Measurements from ENCODE around the gene SLC17A5. TPM values are rescaled to one million over a fixed set of nuclear protein-coding genes. Genes with fewer than 3 reads are reported as not detected.
"Not testable (repeated sequence)": the region's sequence is repeated elsewhere in the genome, so short reads cannot be mapped to it uniquely, and the experiment has no call there.

SLC17A5 gene
- total and polyA plus RNA-seq, 12 donors: 1.5 to 20.3 (median 12.8) TPM

DNA sequence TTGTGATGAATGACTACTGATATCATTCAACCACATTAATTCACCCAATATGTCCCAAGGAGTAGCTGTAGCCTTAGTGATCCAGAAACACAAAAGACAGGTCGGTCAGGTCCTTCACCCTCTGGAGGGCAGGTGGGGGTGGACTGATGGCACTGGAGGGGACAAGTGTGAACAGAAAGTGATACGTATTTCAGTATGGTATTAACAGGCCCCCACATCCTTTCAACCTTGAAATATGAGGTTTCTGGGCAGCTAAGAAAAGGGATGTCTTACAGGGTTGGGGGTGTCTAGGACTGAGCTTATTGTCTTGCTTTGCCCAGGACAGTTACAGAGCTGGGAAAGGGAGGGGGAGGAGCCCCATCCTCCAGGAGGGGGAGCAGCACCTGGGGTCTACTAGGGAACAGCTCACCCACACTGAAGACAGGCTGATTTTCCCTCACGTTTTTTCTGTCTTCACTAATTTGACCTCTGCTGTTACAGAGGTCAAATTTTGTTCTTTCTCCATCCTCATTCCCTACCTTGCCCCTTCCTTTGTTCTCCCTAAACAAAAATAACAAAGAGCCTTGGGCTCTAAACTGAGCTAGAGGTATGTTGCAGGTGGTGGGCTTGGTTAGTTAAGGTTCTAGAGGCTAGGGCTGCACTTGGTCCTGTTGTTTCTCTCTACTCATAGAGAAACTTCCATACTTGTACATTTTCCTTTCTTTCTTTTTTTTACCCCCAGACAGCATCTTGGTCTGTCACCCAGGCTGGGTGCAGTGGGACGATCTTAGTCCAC is 95.0 kb downstream of the SLC17A5 start:
- H3K36me3 ChIP-seq (replicated peaks in 1 of 2): no peaks in the 10 kb centered on the region
- intact Hi-C loops (cut with DNase I): no loop called here
- no peaks in the 10 kb centered on the region for H3K4me1 ChIP-seq (replicated peaks in 1 of 2)
- TF ChIP-seq, protein P1, sequence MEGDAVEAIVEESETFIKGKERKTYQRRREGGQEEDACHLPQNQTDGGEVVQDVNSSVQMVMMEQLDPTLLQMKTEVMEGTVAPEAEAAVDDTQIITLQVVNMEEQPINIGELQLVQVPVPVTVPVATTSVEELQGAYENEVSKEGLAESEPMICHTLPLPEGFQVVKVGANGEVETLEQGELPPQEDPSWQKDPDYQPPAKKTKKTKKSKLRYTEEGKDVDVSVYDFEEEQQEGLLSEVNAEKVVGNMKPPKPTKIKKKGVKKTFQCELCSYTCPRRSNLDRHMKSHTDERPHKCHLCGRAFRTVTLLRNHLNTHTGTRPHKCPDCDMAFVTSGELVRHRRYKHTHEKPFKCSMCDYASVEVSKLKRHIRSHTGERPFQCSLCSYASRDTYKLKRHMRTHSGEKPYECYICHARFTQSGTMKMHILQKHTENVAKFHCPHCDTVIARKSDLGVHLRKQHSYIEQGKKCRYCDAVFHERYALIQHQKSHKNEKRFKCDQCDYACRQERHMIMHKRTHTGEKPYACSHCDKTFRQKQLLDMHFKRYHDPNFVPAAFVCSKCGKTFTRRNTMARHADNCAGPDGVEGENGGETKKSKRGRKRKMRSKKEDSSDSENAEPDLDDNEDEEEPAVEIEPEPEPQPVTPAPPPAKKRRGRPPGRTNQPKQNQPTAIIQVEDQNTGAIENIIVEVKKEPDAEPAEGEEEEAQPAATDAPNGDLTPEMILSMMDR (IDR thresholded peaks at IDR 0.05): no peak
- no peak for TF ChIP-seq POLR2A (IDR thresholded peaks at IDR 0.05)
- DNase-seq: no peak
- 78 to 80% (median 78%) methylated on average over 4 of the region's 4 CpGs for WGBS, 4 donors
- H3K27me3 ChIP-seq: no peaks in the 10 kb centered on the region
- H3K27ac ChIP-seq: no peak overlapping the region
- no peaks in the 10 kb centered on the region for H3K9me3 ChIP-seq (replicated peaks in 1 of 3)
- H3K4me3 ChIP-seq: no peak overlapping the region

DNA sequence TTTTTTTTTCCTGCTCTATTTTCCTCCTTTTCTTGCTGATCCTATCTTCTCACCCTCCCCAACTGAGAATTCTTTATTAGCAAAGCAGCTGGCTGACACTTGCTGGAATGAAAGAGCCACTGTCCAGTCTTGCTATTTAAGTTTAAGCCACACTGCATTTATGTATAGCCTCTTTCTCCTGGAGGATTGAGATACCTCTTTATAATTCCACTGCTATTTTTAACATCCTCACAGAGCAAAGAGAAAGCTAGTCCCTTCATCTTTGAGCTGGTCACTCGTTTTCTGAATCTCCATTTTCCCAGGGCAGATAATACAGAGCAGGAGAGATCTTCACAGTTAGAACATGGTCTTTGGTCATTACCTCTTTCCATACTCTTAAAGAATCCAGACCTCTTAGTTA is 97.0 kb downstream of the SLC17A5 start:
- 46 to 53% (median 51%) methylated on average over 1 of the region's 1 CpG for WGBS, 4 donors

DNA sequence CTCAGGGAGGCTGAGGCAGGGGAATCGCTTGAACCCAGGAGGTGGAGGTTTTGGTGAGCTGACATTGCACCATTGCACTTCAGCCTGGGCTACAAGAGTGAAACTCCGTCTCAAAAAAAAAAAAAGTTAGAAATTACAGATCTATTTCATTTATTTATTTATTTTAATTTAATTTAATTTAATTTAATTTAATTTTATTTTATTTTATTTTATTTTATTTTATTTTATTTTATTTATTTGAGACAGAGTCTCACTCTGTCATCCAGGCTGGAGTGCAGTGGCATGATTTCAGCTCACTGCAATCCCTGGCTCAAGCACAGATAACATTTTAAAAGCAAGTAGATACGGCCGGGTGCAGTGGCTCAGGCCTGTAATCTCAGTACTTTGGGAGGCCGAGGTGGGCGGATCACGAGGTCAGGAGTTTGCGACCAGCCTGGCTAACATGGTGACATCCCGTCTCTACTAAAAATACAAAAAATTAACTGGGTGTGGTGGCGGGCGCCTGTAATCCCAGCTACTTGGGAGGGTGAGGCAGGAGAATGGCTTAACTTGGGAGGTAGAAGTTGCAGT is 98.3 kb downstream of the SLC17A5 start:
- H3K4me3 ChIP-seq; H3K27ac ChIP-seq; H3K27me3 ChIP-seq; DNase-seq; H3K36me3 ChIP-seq (replicated peaks in 1 of 2); intact Hi-C loops (cut with DNase I); H3K9me3 ChIP-seq (replicated peaks in 1 of 3); H3K4me1 ChIP-seq (replicated peaks in 1 of 2): not testable (repeated sequence)
- 83 to 94% (median 88%) methylated on average over 11 of the region's 11 CpGs for WGBS, 4 donors

More for the DNA sequence above, 97.0 kb downstream of the SLC17A5 start:
- no peaks in the 10 kb centered on the region for H3K9me3 ChIP-seq (replicated peaks in 1 of 3)
- no peak overlapping the region for H3K4me3 ChIP-seq
- TF ChIP-seq POLR2A (IDR thresholded peaks at IDR 0.05): no peak
- TF ChIP-seq, protein P1 (IDR thresholded peaks at IDR 0.05): no peak
- H3K4me1 ChIP-seq (replicated peaks in 1 of 2): no peaks in the 10 kb centered on the region
- intact Hi-C loops (cut with DNase I): no loop called here
- DNase-seq: no peak
- no peaks in the 10 kb centered on the region for H3K36me3 ChIP-seq (replicated peaks in 1 of 2)
- H3K27me3 ChIP-seq: no peaks in the 10 kb centered on the region
- H3K27ac ChIP-seq: no peak overlapping the region

- H3K4me1 ChIP-seq (replicated peaks in 1 of 2); H3K36me3 ChIP-seq (replicated peaks in 1 of 2); H3K27ac ChIP-seq; H3K27me3 ChIP-seq; H3K9me3 ChIP-seq (replicated peaks in 1 of 3); intact Hi-C loops (cut with DNase I); DNase-seq; H3K4me3 ChIP-seq: not testable (repeated sequence)
- 87 to 95% (median 92%) methylated on average over 4 of the region's 4 CpGs for WGBS, 4 donors
Measured at GRCh38 chr6:73551115-73551514, 102.7 kb downstream of the SLC17A5 start.

DNA sequence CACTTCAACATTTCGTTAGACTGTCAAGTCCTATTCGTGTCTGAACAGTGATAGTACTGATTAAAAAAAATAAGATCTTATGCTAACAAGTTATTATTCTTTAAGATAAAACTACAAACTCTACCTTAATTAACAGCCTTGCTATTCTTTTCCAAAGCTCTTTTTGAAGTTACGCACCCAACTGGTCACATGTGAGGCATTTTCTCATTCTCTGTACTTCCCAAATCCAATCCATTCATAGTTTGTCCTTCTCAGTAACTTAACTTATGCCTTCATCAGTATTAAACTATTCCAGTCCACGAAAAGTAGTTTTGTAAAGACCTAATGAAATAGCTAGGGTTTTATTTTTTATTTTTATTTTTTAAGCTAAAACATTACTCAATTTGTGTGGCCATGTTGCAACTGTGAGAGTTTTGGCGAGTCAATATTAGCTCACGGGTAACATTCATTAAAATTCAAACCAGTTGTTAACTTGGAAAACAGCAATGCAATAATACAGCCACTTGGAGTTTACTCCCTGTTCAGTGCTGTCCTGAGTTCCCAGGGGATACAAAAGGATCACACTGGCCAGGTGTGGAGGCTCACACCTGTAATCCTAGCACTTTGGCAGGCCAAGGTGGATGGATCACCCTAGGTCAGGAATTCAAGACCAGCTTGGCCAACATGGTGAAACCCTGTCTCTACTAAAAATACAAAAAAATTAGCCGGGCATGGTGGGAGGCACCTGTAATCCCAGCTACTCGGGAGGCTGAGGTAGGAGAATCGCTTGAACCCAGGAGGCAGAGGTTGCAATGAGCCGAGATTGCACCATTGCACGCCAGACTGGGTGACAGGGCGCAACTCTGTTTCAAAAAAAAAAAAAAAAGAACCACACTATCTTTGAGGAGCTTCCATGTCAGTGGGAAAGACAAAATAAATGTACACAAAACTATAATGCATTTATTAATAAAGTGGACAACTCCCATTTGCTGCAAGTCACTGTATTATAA is 105.0 kb downstream of the SLC17A5 start:
- H3K4me1 ChIP-seq (replicated peaks in 1 of 2): no peaks in the 10 kb centered on the region
- WGBS, 4 donors: 86 to 92% (median 90%) methylated on average over 12 of the region's 12 CpGs
- intact Hi-C loops (cut with DNase I): no loop called here
- TF ChIP-seq, protein P1 (IDR thresholded peaks at IDR 0.05): no peak
- TF ChIP-seq POLR2A (IDR thresholded peaks at IDR 0.05): no peak
- DNase-seq: no peak
- H3K36me3 ChIP-seq (replicated peaks in 1 of 2): no peaks in the 10 kb centered on the region
- H3K4me3 ChIP-seq: no peak overlapping the region
- H3K27me3 ChIP-seq: no peaks in the 10 kb centered on the region
- H3K9me3 ChIP-seq (replicated peaks in 1 of 3): no peaks in the 10 kb centered on the region
- H3K27ac ChIP-seq: no peak overlapping the region

All from adrenal gland (tissue), 12 donors.